ENCODE measurements around the gene IGFBP4.
A peak's percentile ranks its signal among the peaks of the same experiment; 100 is the strongest.

IGFBP4 gene

GRCh38 chr17:40490289-40490853, 47.1 kb downstream of the IGFBP4 start:
- DNase-seq (ENCODE audit: low read depth in 2 of 2): peak in 1 of 2 donors; percentile 19

- no peak for DNase-seq (ENCODE audit: low read depth in 2 of 2)
Measured at GRCh38 chr17:40490982-40491381, 47.7 kb downstream of the IGFBP4 start.

- no peak for DNase-seq (ENCODE audit: low read depth in 2 of 2)
Measured at GRCh38 chr17:40491486-40491885, 48.2 kb downstream of the IGFBP4 start.

- no peak for DNase-seq (ENCODE audit: low read depth in 2 of 2)
Measured at GRCh38 chr17:40493697-40494096, 50.4 kb downstream of the IGFBP4 start.

- DNase-seq (ENCODE audit: low read depth in 2 of 2): no peak
Measured at GRCh38 chr17:40495140-40495539, 51.9 kb downstream of the IGFBP4 start.

- no peak for DNase-seq (ENCODE audit: low read depth in 2 of 2)
Measured at GRCh38 chr17:40496170-40496569, 52.9 kb downstream of the IGFBP4 start.

- no peak for DNase-seq (ENCODE audit: low read depth in 2 of 2)
Measured at GRCh38 chr17:40496634-40497420, 53.6 kb downstream of the IGFBP4 start.

GRCh38 chr17:40497695-40498094, 54.4 kb downstream of the IGFBP4 start:
- no peak for DNase-seq (ENCODE audit: low read depth in 2 of 2)

GRCh38 chr17:40498281-40499084, 55.2 kb downstream of the IGFBP4 start:
- DNase-seq (ENCODE audit: low read depth in 2 of 2): no peak

- no peak for DNase-seq (ENCODE audit: low read depth in 2 of 2)
Measured at GRCh38 chr17:40499551-40500189, 56.4 kb downstream of the IGFBP4 start.

GRCh38 chr17:40500190-40500589, 56.9 kb downstream of the IGFBP4 start:
- no peak for DNase-seq (ENCODE audit: low read depth in 2 of 2)

- DNase-seq (ENCODE audit: low read depth in 2 of 2): no peak
Measured at GRCh38 chr17:40500709-40501108, 57.5 kb downstream of the IGFBP4 start.

GRCh38 chr17:40501499-40501911, 58.3 kb downstream of the IGFBP4 start, which contains the start of gene TNS4:
TNS4 (minus strand) TSS chr17:40501623; CDS start chr17:40496425, 5,198 bp downstream.
- no peak for DNase-seq (ENCODE audit: low read depth in 2 of 2)

- no peak for DNase-seq (ENCODE audit: low read depth in 2 of 2)
Measured at GRCh38 chr17:40502716-40503115, 59.5 kb downstream of the IGFBP4 start.

- DNase-seq (ENCODE audit: low read depth in 2 of 2): no peak
Measured at GRCh38 chr17:40503154-40503553, 59.9 kb downstream of the IGFBP4 start.

GRCh38 chr17:40506786-40507185, 63.5 kb downstream of the IGFBP4 start:
- DNase-seq (ENCODE audit: low read depth in 2 of 2): no peak

Measured in stimulated activated CD4-positive, alpha-beta T cell treated with anti-CD3 and anti-CD28 coated beads, Interleukin-1b, Interleukin-23, amount 100 ng/mL, for 4 hours (primary cell).